Fibroblast of skin of left quadriceps (primary cell): ENCODE data around the gene KRT6A.

Source experiments
- DNase-seq, 2 experiments: peaks; one replicate each; pipeline ENCODE4 v3.0.0-alpha.2; 2013; ENCODE audit warnings: low read depth in 2 of 2

The KRT6A gene

GRCh38 chr12:52524898-52525591 lies 32.0 kb upstream of the KRT6A start:
- no peak for DNase-seq

GRCh38 chr12:52524241-52524897 lies 31.3 kb upstream of the KRT6A start:
- no peak for DNase-seq

GRCh38 chr12:52523824-52524223 lies 30.8 kb upstream of the KRT6A start:
- no peak for DNase-seq

- no peak for DNase-seq
These were observed 29.4 kb upstream of the KRT6A start for GRCh38 chr12:52522346-52523011.

- peak; percentile 11 to 20 for DNase-seq
These were observed 28.7 kb upstream of the KRT6A start for GRCh38 chr12:52521568-52522266.

- no peak for DNase-seq
These were observed 28.1 kb upstream of the KRT6A start for GRCh38 chr12:52521175-52521567.

GRCh38 chr12:52519826-52520662 lies 27.0 kb upstream of the KRT6A start, which contains the start of gene KRT5:
TSS of gene KRT5 (minus strand) at chr12:52520394. CDS start at chr12:52520296, 98 bp downstream.
- DNase-seq: no peak

GRCh38 chr12:52519387-52519703 lies 26.3 kb upstream of the KRT6A start:
- no peak for DNase-seq

- no peak for DNase-seq
These were observed 25.7 kb upstream of the KRT6A start for GRCh38 chr12:52518574-52519386.

GRCh38 chr12:52517888-52518287 lies 24.8 kb upstream of the KRT6A start:
- no peak for DNase-seq

GRCh38 chr12:52517005-52517835 lies 24.2 kb upstream of the KRT6A start:
- no peak for DNase-seq

- no peak for DNase-seq
These were observed 23.1 kb upstream of the KRT6A start for GRCh38 chr12:52515927-52516831.

- DNase-seq: no peak
These were observed 22.2 kb upstream of the KRT6A start for GRCh38 chr12:52515319-52515646.

GRCh38 chr12:52514471-52515318 lies 21.6 kb upstream of the KRT6A start:
- DNase-seq: no peak

GRCh38 chr12:52513736-52514135 lies 20.7 kb upstream of the KRT6A start:
- no peak for DNase-seq

- no peak for DNase-seq
These were observed 15.2 kb upstream of the KRT6A start for GRCh38 chr12:52508211-52508610.

GRCh38 chr12:52506858-52507715 lies 14.0 kb upstream of the KRT6A start:
- peak; percentile 27 to 29 for DNase-seq
